Stimulated activated CD8-positive, alpha-beta memory T cell treated with anti-CD3 and anti-CD28 coated beads, Interleukin-7, amount 100 ng/mL, for 4 hours (primary cell): Measurements from ENCODE around the gene HOXA7.

Source experiments
- DNase-seq, 2 donors: peaks; one replicate each; pipeline ENCODE4 v3.0.0-alpha.2; 2020; ENCODE audit warnings: low read depth in 2 of 2

Gene HOXA7

DNA sequence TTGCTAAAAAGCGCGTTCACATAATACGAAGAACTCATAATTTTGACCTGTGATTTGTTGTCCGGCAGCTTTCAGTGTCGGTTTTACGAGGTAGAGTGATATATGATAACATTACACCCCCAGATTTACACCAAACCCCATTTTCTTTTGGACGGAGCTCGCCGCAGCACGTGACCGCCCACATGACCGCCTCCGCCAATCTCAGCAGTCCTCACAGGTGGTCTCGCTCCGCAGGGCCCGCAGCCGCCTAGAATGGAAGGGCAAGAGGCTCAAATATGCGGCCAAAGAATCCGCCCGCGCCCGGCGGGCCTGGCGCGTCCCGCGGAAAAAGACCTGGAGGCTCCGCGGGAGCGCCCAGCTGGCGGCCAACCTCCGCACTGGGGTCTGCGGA is at the start of gene HOXA7:
Gene HOXA7 (minus strand): TSS at position 168 of the 391 bp plus-strand sequence. CDS start 130 bp downstream, at position 38.
- no peak for DNase-seq

DNA sequence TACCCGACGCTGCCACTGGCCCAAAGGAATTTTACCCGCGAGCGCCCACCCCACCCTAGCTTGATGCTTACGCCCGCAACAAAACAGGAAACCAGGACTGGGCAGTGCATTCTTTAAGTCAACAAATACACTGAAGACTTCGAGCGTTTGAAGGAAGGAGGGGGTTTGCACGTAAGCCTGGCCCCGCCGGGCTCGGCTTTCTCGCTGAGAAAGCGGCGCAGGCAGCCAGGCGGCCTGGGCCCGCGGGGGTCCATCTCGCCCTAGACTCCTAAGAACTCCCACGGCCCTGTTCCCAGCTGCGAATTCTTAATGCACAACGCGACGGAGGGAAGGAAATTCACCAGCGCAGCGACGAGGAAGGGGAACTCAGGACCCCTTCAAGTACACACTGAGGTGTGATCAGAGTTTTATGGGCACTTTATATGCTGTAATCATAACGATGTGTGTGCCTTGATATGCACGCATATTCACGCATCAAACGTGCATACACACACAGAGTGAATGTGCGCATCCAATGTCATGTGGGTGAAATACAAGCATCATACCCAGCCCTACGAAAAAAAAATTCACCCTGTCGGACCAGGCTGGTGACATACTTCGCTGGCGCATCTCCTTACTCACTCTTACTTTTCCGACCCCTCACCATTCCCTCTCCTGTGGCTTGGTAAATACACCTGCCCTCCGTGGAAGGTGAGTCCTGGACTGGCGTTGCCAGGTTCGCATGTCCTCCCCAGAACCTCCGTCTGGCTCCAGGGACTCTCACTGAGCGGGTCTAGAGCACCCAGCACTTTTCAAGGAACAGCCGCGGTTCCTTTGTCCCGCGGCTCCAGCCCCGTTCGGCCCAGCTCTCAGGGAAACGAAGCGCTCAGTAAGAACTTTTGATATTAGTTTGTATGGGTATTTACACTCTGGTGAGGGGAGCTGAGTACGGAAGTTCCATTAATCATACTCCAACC is 49.1 kb upstream of the HOXA7 start:
- no peak for DNase-seq

DNA sequence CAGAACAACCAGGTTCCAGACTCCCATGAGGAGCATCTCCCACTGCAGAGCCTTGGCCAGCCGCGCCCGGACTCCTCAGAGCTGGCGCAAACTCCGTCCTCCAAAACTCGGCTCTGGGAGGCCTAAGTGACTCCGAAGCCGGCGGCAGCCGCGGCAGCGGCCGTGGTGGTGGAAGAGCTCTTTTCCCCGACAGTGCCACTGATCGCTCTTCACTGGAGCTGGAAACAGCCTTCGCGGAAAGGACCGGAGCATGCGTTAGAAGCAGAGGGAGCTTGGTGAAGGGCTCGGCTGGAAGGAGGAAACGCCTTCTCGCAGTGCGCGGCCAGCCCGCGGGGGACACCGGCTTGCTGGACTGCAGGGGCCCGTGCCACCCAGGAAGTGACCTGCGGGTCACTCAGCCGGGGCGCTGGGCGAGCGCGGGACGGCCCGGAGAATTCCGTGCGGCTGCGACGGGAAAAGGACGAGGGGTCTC is 48.4 kb upstream of the HOXA7 start:
- no peak for DNase-seq

DNA sequence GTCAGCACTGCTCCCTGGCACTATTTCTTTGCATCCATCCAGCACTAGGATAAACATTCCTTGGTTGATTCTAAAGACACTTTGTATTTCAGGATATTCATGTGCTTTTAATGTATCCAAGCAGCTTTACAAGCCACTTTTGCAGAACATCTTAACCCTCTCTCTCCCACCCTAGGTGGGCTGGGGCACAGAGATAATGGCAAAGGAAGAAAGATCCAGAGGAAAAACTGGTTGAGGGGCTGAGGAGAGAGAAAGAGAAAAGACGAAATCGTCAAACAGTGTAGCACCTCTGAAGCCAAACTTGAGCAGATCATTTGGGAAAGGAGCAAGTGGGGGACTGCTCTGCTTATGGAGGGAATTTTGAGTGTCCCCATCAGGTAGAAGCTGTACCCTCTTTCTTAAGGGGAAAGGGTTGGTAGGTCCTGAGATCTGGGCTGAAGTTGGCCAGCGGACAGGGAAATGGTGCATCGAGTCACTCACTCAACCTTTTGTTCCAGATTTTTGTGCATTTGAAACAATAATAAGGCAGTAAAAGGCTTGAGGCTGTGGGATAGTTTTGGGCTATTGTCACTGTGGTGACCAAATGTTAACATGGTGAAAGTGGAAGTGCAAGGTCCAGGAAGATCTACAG is 47.6 kb upstream of the HOXA7 start:
- DNase-seq: no peak

DNA sequence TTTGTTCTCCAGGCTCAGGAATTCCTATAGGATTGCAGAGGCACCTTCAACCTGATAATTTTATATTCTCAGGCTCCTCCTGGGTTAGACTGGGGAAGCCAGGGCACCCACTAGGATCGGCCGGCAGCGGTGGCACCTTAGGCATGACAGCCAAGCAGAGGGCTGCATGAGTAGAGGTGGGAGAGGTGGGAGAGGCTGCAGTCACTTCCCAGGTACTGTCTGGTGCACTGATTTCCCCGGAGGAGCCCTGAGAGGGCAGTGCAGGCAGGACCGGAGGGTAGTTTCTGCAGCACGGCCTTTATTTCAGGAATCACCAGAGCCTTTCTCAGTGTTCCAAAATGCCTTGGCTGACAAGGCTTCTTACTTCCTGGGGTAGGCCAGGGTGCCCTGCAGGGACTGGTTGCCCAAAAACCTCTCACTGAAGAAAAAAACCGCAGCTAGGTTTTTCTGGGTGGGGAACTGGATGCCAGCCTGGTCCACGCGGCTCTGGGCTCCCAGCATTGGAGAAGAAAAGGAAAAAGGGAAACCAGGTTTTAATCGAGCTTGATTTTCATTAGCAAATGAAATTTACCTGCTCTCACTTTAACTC is 47.0 kb upstream of the HOXA7 start:
- no peak for DNase-seq

DNA sequence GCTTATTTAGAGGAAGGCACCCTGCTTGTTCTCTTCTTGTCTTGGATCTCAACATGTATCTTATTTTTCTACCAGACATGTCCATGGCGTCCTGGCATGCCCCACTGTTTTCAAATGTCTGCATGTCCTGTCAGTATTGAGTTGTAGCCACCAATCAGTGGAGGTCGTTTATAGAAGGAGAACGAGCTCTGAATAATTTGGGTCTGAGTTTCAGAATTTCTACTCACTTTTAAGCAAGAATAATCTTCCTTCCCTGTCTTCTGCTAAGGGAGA is 46.3 kb upstream of the HOXA7 start:
- no peak for DNase-seq

DNA sequence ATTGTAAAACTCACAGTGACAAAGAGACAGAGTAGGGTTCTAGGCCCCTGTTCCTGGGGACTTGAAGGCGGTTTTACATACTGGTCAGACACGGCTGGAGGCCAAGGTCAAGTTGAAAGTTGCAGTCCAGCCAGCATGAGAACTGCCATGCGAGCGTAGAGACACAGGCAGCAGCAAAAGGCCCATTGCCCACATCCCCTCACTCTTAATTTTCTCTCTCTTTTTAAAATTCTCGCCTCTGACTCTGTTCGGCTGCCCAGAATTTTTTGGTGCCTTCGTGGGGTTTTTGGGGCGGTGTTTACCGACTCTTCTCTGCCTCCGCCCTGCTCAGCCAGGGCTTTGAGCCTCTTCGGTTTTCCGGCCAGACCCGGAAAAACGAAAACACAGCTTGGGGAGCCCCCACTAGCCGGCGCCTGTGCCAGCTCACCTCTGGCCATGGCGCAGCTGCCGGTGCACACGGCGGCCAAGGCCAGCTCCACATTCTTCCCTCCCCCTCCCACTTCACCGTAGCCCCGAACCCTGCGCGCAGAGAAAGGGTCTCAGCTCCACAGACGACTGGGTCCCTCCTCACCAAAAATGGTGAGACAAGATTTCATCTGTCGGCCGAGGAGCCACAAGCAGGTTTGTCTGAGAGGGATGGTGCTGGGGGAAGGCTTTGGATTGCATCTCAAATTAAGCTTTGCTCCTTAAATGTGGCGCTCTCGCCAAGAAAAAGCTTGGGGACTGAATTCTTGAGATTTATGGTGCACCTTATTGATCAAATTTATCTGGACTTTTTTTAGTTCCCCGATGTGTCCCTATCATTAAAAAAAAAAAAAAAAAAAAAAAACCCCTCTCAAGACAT is 45.8 kb upstream of the HOXA7 start:
- no peak for DNase-seq

- DNase-seq: no peak
Measured at GRCh38 chr7:27201580-27202017, 45.1 kb upstream of the HOXA7 start.

DNA sequence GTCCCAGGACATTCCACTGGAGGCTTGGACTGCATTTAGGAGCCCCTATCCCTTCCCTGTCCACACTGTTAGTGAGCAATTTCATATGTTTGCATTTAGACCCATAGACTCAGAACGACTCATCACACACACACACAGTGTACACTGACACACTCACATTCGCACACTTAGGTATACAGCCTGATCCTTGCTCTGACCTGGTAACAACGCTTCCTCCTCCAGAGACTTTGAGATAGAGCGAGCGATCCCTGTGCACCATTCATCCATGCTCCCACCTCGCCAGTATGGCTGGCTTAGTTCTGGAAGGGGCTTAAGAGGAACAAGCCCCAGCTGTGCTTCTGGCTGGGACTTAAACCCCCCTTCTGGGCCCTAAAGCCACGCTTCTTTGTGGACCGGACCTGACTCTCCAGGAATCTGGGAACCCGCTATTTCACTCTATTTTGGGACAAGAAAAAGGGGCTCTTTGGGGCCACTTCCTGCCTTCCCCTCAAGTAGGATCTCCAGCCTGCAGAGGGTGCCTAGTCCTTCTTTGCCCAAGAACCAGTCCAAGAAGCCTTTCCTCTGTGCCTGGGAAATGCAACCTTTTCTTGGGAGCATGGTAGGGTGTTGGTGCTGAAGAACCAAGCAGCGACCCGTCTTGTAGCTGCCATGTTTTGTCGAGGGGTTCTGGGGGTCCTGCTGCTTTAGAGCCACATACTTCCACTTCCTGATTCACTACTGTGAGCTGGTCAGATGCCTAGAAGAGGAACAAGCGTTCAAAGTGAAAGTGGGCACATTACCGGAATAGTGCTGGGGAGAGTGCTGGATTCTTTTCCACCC is 44.5 kb upstream of the HOXA7 start:
- no peak for DNase-seq

GRCh38 chr7:27199849-27200760 is 43.6 kb upstream of the HOXA7 start, which contains the start of gene HOXA13:
Gene HOXA13 (minus strand): TSS chr7:27200091. CDS start chr7:27200077, 14 bp downstream.
- DNase-seq: peak in 1 of 2 donors; percentile 33

DNA sequence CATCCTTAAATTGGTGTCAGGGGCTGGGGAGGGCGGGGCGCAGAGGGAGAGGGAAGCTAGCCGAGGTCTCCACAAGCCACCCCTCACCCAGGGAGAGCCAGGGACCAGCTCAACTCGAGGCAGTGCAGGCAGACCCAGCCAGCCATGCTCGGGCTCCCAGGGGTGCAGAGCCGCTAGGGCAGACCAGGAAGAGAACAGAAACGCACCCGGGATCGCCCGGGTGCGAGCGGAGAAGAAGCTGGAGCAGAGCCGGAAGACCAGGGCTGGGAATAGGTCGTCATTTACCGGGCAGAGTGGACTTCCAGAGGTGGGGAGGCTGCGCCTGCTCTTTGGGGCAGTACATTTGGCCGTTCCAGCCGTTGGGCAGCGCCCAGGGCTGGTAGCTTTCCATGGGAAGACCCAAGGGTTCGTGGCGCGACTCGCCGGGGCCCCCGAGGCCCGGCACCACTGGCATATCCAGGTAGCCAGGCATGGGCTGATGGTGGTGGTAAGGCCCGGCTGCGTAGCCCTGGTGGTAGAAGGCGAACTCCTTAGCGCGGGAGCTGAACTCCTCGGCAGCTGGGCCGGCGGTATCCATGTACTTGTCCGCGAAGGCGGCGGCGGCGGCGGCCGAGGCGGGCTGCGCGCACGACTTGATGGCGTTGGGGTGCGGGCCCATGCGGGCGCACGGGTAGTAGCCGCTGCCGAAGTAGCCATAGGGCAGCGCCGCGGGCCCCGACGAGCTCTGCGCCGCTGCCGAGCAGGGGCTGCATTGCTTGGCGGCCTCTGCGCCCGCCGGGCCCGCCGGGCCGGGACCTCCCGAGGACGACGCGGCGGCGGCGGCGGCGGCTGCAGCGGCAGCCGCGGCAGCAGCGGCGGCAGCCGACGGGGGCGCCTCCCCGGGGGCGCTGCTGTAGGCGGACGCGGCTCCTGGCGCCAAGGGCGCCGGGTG is 42.7 kb upstream of the HOXA7 start:
- DNase-seq: no peak

DNA sequence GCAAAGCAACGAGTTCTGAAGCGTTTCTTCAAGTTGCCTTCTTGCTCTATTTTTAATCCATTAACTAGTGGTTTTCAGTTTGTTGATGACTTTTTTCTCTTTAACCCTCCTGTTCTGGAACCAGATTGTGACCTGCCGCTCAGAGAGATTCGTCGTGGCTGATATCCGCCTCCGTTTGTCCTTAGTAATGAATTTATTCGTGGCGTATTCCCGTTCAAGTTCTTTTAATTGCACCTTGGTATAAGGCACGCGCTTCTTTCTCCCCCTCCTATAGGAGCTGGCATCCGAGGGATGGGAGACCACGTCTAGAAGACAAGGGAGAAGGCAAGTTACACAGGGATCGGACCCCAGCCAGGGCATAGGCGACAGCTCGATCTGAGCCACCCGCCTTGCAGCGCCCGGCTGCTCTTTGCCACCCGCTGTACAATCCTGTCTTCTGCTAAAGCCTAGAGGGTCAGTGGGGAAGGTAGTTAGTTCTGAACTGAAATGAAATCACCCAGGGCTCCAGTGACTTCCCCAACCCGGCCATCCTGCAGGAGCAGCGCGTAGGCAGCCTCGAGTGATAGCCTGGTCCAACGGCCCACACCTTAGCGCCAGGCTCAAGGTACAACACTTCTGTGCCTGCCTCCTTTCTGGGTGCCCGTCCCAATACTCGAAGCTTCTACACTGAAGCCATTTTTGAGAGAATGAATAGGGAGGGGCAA is 41.8 kb upstream of the HOXA7 start:
- DNase-seq: no peak

DNA sequence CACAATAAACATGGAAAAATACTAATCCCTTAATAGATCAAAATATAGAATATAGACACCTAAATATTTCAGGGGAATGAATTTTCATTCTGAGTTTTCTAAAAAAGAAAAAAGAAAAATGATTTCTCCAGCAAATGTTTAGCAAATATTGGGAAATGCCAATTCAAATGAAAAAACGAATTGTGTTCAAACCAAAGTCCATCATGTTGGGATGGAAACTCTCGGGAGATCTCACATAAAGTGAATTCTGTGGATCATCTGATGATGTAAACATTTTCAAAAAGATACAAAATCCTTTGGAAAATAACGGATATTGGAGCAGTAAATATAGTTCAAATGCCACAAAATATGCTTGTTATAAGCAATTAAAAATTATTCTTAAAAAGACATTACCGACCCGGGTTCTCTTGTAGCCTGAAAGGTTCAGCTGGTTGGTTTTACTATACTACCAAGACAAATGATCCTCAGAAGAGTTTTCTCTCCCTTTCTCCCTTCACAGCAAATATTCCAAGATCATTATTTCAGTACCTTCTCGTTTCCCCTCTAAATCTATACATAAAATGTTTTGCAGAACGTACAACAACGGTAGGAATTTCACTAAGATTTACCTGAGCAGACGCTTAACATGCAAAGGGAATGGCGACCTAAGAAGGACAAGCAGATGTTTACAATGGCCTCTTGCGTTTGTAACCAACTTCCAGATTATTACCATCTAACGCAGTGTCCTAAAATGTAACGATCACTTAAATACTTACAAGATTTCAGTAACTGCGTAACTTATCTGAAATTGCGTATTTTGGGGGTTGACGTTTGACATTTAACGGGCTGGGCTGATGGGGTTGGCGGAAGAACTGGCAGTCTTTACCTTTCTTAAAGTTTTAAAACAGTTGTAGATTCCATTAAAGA is 40.9 kb upstream of the HOXA7 start:
- DNase-seq: no peak

DNA sequence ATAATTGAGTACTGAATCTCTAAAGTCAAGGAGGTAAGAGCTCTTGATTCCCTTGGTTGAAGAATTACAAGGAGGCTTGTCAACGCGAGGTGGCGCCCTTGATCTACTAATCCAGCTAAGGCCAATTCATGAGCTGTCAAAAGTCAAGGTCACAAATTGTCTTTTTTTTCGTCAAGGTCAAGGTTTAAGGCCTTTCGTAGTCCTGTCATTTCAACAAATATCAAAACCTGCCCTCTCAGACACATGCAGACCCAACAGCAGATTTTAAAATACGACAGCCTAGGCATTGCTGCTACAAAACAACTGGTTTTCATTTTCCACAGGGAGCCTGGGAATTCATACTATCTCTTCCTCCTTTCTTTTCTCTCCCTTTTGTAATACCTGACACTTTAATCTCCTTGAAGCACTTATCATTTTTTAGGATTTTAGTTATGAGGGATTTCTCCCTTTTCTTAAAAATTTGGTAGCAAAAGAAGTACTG is 39.9 kb upstream of the HOXA7 start:
- DNase-seq: peak; percentile 61 to 71

GRCh38 chr7:27194686-27195379 is 38.4 kb upstream of the HOXA7 start:
- no peak for DNase-seq

DNA sequence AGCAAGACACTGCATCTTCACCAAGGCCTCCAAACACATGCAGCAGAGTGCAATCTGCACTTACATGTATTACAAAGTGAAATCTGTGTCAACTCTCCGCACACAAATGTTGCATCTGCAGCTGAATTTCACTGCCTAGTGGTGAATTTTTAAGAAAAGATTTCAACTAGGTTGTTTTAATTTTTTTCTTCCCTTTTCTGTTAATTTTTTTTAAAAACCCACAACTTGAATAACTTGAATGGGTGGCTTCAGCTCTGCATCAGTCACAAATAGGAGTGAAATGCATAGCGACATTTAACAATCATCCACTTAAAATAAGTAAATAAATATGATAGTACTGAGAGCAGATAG is 37.5 kb upstream of the HOXA7 start:
- DNase-seq: no peak
